HepG2 (cell line): ENCODE data around the gene SMOC1. TPM values are rescaled to one million over a fixed set of nuclear protein-coding genes. Genes with fewer than 3 reads are reported as not detected.

Experiments used
- AKAP8 ChIP-seq: sonication (generic); formaldehyde crosslinking; IDR thresholded peaks from 2 replicates; pipeline ENCODE4 v1.5.1; 2020; ENCODE audit warnings: mild to moderate bottlenecking, missing genetic modification reagents
- EEA1 ChIP-seq: sonication (generic); formaldehyde crosslinking; IDR thresholded peaks from 2 replicates; pipeline ENCODE4 v1.5.1; 2020; ENCODE audit warnings: mild to moderate bottlenecking, missing genetic modification reagents, borderline replicate concordance
- EHMT2 ChIP-seq: fragments of 200-600 bp; sonication (generic); IDR thresholded peaks from 2 replicates; pipeline ENCODE4 v1.7.0; 2017; ENCODE audit warnings: antibody characterized with exemption, low read depth, low read length, borderline replicate concordance
- FOXK2 ChIP-seq: fragments of 450-650 bp; IDR thresholded peaks from 2 replicates; pipeline ENCODE4 v1.6.1; 2016
- GPN1 ChIP-seq: sonication (generic); formaldehyde crosslinking; IDR thresholded peaks from 2 replicates; pipeline ENCODE4 v1.5.1; 2020; ENCODE audit warnings: missing genetic modification reagents, borderline replicate concordance
- HOMEZ ChIP-seq: IDR thresholded peaks from 2 replicates; pipeline ENCODE4 v1.6.1; 2016; ENCODE audit warnings: low read depth
- JARID2 ChIP-seq: sonication (generic); formaldehyde crosslinking; IDR thresholded peaks from 2 replicates; pipeline ENCODE4 v1.8.1; 2023; ENCODE audit warnings: missing genetic modification reagents, inconsistent platforms; ENCODE audit not compliant: insufficient replicate concordance
- KLF15 ChIP-seq: sonication (generic); formaldehyde crosslinking; IDR thresholded peaks from 2 replicates; pipeline ENCODE4 v1.8.1; 2023; ENCODE audit warnings: borderline replicate concordance, mild to moderate bottlenecking, inconsistent platforms, missing genetic modification reagents, mixed read lengths
- MIXL1 ChIP-seq: IDR thresholded peaks from 2 replicates; pipeline ENCODE4 v1.6.1; 2016
- STAT6 ChIP-seq: sonication (generic); formaldehyde crosslinking; IDR thresholded peaks from 2 replicates; pipeline ENCODE4 v1.4.0; 2020; ENCODE audit warnings: missing genetic modification reagents, mild to moderate bottlenecking, borderline replicate concordance
- ZNF282 ChIP-seq: fragments of 450-650 bp; IDR thresholded peaks from 2 replicates; pipeline ENCODE4 v1.6.1; 2018; ENCODE audit not compliant: partially characterized antibody
- ZNF7 ChIP-seq: IDR thresholded peaks from 2 replicates; pipeline ENCODE4 v1.6.1; 2016; ENCODE audit warnings: missing biosample characterization, missing genetic modification reagents
- ZNF740 ChIP-seq: sonication (generic); formaldehyde crosslinking; IDR thresholded peaks from 2 replicates; pipeline ENCODE4 v1.4.0; 2020; ENCODE audit warnings: missing genetic modification reagents
- ZNF780A ChIP-seq: sonication (generic); formaldehyde crosslinking; IDR thresholded peaks from 2 replicates; pipeline ENCODE4 v1.8.0; 2022; ENCODE audit warnings: mild to moderate bottlenecking, missing genetic modification reagents, moderate library complexity
- polyA plus RNA-seq, 8 experiments: library from polyadenylated mRNA; depleted of rRNA in 3 of 8; stranded (reverse) in 7 of 8; unstranded in 1 of 8; fragments of >200 nt; fragmentation: Illumina TruSeq in 4 of 8; extraction: Trizol in 4 of 8; gene quantifications; 2 replicates each; pipeline versions ENCODE4 v1.2.1 to v1.2.3, GENCODE V29; 2011 to 2016; ENCODE audit warnings: low read depth in 4 of 8, missing spikeins in 1 of 8, mixed read lengths in 1 of 8; ENCODE audit not compliant: insufficient read depth in 1 of 8
- total RNA-seq, 5 experiments: library from RNA; depleted of rRNA; stranded (reverse); fragments of >200 nt; fragmentation: Illumina TruSeq; extraction: Trizol; gene quantifications; 2 replicates each; pipeline ENCODE4 v1.2.3, GENCODE V29; 2016; ENCODE audit warnings: low read depth in 1 of 5
- TF ChIP-seq, protein P1 (sequence below): sonication (generic); formaldehyde crosslinking; IDR thresholded peaks from 2 replicates; pipeline ENCODE4; 2020; ENCODE audit warnings: missing genetic modification reagents, mild to moderate bottlenecking, borderline replicate concordance
- TF ChIP-seq, protein P2 (sequence below): sonication (generic); formaldehyde crosslinking; IDR thresholded peaks from 2 replicates; pipeline ENCODE4 v1.4.0; 2020; ENCODE audit warnings: missing genetic modification reagents
- TF ChIP-seq, protein P3 (sequence below): sonication (generic); formaldehyde crosslinking; IDR thresholded peaks from 2 replicates; pipeline ENCODE4 v1.8.0; 2022; ENCODE audit warnings: mild to moderate bottlenecking, missing genetic modification reagents

The SMOC1 gene
- total and polyA plus RNA-seq, 2 of the 13 experiments (the other 11 are each of a cell fraction or from before 2014, with no cell fraction given), result 17.8 to 35.6 TPM

DNA sequence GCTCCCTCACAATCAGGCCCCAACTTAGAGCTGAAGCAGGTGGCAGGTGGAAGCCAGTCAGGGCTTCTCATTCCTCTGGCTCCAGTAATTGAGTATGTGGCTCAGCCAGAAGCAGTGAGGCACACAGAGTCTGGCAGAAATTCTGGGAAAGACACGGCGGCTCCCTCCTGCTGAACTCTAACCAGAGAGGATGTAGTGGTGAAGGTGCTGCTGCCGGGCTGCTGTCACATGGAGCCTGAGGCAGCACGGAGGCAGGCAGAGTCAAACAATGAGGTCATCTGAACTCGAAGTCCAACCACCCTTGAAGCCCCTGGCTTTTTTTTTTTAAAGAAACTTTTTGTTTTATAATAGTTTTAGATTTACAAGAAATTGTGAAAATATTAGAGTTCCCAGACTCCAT is 33.4 kb upstream of the SMOC1 start (continued):
- TF ChIP-seq, protein P1, sequence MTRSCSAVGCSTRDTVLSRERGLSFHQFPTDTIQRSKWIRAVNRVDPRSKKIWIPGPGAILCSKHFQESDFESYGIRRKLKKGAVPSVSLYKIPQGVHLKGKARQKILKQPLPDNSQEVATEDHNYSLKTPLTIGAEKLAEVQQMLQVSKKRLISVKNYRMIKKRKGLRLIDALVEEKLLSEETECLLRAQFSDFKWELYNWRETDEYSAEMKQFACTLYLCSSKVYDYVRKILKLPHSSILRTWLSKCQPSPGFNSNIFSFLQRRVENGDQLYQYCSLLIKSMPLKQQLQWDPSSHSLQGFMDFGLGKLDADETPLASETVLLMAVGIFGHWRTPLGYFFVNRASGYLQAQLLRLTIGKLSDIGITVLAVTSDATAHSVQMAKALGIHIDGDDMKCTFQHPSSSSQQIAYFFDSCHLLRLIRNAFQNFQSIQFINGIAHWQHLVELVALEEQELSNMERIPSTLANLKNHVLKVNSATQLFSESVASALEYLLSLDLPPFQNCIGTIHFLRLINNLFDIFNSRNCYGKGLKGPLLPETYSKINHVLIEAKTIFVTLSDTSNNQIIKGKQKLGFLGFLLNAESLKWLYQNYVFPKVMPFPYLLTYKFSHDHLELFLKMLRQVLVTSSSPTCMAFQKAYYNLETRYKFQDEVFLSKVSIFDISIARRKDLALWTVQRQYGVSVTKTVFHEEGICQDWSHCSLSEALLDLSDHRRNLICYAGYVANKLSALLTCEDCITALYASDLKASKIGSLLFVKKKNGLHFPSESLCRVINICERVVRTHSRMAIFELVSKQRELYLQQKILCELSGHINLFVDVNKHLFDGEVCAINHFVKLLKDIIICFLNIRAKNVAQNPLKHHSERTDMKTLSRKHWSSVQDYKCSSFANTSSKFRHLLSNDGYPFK (CRISPR knock-in tag), result peak; percentile 52; the same call in 1 of the 2 replicates
- TF ChIP-seq EEA1 (CRISPR knock-in tag) (no peak), MIXL1 (0 out of 2 replicates have a peak, but pooled peaks have one; percentile 55), EHMT2 (no peak), ZNF780A (CRISPR knock-in tag) (no peak), ZNF7 (no peak), ZNF740 (CRISPR knock-in tag) (no peak), JARID2 (CRISPR knock-in tag) (no peak), GPN1 (CRISPR knock-in tag) (no peak), HOMEZ (CRISPR knock-in tag) (0 out of 2 replicates have a peak, but pooled peaks have one; percentile 37), FOXK2 (no peak), KLF15 (CRISPR knock-in tag) (no peak), STAT6 (CRISPR knock-in tag) (no peak), AKAP8 (CRISPR knock-in tag) (no peak), ZNF282 (no peak)
- TF ChIP-seq, protein P2, sequence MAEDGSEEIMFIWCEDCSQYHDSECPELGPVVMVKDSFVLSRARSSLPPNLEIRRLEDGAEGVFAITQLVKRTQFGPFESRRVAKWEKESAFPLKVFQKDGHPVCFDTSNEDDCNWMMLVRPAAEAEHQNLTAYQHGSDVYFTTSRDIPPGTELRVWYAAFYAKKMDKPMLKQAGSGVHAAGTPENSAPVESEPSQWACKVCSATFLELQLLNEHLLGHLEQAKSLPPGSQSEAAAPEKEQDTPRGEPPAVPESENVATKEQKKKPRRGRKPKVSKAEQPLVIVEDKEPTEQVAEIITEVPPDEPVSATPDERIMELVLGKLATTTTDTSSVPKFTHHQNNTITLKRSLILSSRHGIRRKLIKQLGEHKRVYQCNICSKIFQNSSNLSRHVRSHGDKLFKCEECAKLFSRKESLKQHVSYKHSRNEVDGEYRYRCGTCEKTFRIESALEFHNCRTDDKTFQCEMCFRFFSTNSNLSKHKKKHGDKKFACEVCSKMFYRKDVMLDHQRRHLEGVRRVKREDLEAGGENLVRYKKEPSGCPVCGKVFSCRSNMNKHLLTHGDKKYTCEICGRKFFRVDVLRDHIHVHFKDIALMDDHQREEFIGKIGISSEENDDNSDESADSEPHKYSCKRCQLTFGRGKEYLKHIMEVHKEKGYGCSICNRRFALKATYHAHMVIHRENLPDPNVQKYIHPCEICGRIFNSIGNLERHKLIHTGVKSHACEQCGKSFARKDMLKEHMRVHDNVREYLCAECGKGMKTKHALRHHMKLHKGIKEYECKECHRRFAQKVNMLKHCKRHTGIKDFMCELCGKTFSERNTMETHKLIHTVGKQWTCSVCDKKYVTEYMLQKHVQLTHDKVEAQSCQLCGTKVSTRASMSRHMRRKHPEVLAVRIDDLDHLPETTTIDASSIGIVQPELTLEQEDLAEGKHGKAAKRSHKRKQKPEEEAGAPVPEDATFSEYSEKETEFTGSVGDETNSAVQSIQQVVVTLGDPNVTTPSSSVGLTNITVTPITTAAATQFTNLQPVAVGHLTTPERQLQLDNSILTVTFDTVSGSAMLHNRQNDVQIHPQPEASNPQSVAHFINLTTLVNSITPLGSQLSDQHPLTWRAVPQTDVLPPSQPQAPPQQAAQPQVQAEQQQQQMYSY (CRISPR knock-in tag), result no peak
- TF ChIP-seq, protein P3, sequence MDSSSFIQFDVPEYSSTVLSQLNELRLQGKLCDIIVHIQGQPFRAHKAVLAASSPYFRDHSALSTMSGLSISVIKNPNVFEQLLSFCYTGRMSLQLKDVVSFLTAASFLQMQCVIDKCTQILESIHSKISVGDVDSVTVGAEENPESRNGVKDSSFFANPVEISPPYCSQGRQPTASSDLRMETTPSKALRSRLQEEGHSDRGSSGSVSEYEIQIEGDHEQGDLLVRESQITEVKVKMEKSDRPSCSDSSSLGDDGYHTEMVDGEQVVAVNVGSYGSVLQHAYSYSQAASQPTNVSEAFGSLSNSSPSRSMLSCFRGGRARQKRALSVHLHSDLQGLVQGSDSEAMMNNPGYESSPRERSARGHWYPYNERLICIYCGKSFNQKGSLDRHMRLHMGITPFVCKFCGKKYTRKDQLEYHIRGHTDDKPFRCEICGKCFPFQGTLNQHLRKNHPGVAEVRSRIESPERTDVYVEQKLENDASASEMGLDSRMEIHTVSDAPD (CRISPR knock-in tag), result 0 out of 2 replicates have a peak, but pooled peaks have one; percentile 6
